ENCODE measurements around the gene CELSR2. TPM values are rescaled to one million over a fixed set of nuclear protein-coding genes. Genes with fewer than 3 reads are reported as not detected.

CELSR2 gene
- total and polyA plus RNA-seq, 4 donors, result 13.4 to 77.3 (median 53.4) TPM

DNA sequence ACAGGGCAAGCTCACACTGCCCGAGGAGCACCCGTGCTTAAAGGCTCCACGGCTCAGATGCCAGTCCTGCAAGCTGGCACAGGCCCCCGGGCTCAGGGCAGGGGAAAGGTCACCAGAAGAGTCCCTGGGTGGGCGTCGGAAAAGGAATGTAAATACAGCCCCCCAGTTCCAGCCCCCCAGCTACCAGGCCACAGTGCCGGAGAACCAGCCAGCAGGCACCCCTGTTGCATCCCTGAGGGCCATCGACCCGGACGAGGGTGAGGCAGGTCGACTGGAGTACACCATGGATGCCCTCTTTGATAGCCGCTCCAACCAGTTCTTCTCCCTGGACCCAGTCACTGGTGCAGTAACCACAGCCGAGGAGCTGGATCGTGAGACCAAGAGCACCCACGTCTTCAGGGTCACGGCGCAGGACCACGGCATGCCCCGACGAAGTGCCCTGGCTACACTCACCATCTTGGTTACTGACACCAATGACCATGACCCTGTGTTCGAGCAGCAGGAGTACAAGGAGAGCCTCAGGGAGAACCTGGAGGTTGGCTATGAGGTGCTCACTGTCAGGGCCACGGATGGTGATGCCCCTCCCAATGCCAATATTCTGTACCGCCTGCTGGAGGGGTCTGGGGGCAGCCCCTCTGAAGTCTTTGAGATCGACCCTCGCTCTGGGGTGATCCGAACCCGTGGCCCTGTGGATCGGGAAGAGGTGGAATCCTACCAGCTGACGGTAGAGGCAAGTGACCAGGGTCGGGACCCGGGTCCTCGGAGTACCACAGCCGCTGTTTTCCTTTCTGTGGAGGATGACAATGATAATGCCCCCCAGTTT lies 1.3 kb downstream of the CELSR2 start:
- 82% methylated on average over 32 of the region's 33 CpGs for WGBS (ENCODE audit: insufficient coverage)
- Histone ChIP-seq H3K27me3 (ENCODE audit: control insufficient read depth, insufficient read depth, low read length) (no peaks in the 10 kb centered on the region), H3K27ac (ENCODE audit: low read depth, low read length) (no peak overlapping the region), H3K36me3 (ENCODE audit: control insufficient read depth, insufficient read depth, low read length) (peaks cover 50% of the 10 kb centered on the region), H3K4me3 (ENCODE audit: low read depth, low read length) (peak overlapping the region; percentile 35), H3K9me3 (ENCODE audit: control insufficient read depth, insufficient read depth, low read length) (no peaks in the 10 kb centered on the region), H3K4me1 (ENCODE audit: control insufficient read depth, insufficient read depth, low read length) (peaks cover 67% of the 10 kb centered on the region)
- DNase-seq (ENCODE audit: low read depth in 4 of 6, low spot score in 6 of 6), result no peak

DNA sequence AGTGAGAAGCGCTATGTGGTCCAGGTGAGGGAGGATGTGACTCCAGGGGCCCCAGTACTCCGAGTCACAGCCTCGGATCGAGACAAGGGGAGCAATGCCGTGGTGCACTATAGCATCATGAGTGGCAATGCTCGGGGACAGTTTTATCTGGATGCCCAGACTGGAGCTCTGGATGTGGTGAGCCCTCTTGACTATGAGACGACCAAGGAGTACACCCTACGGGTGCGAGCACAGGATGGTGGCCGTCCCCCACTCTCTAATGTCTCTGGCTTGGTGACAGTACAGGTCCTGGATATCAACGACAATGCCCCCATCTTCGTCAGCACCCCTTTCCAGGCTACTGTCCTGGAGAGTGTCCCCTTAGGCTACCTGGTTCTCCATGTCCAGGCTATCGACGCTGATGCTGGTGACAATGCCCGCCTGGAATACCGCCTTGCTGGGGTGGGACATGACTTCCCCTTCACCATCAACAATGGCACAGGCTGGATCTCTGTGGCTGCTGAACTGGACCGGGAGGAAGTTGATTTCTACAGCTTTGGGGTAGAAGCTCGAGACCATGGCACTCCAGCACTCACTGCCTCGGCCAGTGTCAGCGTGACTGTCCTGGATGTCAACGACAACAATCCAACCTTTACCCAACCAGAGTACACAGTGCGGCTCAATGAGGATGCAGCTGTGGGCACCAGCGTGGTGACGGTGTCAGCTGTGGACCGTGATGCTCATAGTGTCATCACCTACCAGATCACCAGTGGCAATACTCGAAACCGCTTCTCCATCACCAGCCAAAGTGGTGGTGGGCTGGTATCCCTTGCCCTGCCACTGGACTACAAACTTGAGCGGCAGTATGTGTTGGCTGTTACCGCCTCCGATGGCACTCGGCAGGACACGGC lies 2.2 kb downstream of the CELSR2 start:
- no peak for DNase-seq (ENCODE audit: low read depth in 4 of 6, low spot score in 6 of 6)
- peaks cover 57% of the 10 kb centered on the region for H3K36me3 ChIP-seq (ENCODE audit: control insufficient read depth, insufficient read depth, low read length)
- H3K27me3 ChIP-seq (ENCODE audit: control insufficient read depth, insufficient read depth, low read length), result no peaks in the 10 kb centered on the region
- H3K4me3 ChIP-seq (ENCODE audit: low read depth, low read length), result no peak overlapping the region
- no peak overlapping the region for H3K27ac ChIP-seq (ENCODE audit: low read depth, low read length)
- H3K9me3 ChIP-seq (ENCODE audit: control insufficient read depth, insufficient read depth, low read length), result no peaks in the 10 kb centered on the region
- peaks cover 74% of the 10 kb centered on the region for H3K4me1 ChIP-seq (ENCODE audit: control insufficient read depth, insufficient read depth, low read length)
- WGBS (ENCODE audit: insufficient coverage), result 95% methylated on average over 29 of the region's 32 CpGs

DNA sequence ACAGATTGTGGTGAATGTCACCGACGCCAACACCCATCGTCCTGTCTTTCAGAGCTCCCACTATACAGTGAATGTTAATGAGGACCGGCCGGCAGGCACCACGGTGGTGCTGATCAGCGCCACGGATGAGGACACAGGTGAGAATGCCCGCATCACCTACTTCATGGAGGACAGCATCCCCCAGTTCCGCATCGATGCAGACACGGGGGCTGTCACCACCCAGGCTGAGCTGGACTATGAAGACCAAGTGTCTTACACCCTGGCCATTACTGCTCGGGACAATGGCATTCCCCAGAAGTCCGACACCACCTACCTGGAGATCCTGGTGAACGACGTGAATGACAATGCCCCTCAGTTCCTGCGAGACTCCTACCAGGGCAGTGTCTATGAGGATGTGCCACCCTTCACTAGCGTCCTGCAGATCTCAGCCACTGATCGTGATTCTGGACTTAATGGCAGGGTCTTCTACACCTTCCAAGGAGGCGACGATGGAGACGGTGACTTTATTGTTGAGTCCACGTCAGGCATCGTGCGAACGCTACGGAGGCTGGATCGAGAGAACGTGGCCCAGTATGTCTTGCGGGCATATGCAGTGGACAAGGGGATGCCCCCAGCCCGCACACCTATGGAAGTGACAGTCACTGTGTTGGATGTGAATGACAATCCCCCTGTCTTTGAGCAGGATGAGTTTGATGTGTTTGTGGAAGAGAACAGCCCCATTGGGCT lies 3.0 kb downstream of the CELSR2 start:
- Histone ChIP-seq H3K36me3 (ENCODE audit: control insufficient read depth, insufficient read depth, low read length) (peaks cover 58% of the 10 kb centered on the region), H3K4me1 (ENCODE audit: control insufficient read depth, insufficient read depth, low read length) (peaks cover 80% of the 10 kb centered on the region), H3K4me3 (ENCODE audit: low read depth, low read length) (no peak overlapping the region), H3K27me3 (ENCODE audit: control insufficient read depth, insufficient read depth, low read length) (no peaks in the 10 kb centered on the region), H3K9me3 (ENCODE audit: control insufficient read depth, insufficient read depth, low read length) (no peaks in the 10 kb centered on the region), H3K27ac (ENCODE audit: low read depth, low read length) (no peak overlapping the region)
- 95% methylated on average over 31 of the region's 31 CpGs for WGBS (ENCODE audit: insufficient coverage)
- no peak for DNase-seq (ENCODE audit: low read depth in 4 of 6, low spot score in 6 of 6)

DNA sequence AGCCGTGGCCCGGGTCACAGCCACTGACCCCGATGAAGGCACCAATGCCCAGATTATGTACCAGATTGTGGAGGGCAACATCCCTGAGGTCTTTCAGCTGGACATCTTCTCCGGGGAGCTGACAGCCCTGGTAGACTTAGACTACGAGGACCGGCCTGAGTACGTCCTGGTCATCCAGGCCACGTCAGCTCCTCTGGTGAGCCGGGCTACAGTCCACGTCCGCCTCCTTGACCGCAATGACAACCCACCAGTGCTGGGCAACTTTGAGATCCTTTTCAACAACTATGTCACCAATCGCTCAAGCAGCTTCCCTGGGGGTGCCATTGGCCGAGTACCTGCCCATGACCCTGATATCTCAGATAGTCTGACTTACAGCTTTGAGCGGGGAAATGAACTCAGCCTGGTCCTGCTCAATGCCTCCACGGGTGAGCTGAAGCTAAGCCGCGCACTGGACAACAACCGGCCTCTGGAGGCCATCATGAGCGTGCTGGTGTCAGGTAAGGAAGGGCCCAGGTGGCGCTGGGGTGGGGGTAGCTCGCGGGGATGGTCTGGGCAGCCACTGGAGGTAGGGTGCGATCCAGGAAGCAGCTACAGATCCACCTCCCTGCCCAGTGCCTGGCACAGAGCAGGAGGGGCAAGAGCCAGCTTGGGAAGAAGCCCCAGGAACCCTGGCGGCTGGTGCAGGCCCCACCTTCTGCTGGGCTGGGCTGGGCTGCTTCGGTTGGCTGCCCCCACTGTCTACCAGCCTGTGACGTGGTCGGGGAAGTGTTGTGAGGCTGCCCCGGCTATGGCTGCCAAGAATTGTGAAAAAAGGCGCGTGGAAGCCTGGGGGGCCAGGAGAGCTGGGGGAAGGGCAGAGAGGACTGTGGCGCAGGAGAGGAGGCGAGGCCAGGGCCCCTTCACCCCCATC lies 3.8 kb downstream of the CELSR2 start:
- Histone ChIP-seq H3K27me3 (ENCODE audit: control insufficient read depth, insufficient read depth, low read length) (no peaks in the 10 kb centered on the region), H3K9me3 (ENCODE audit: control insufficient read depth, insufficient read depth, low read length) (no peaks in the 10 kb centered on the region), H3K4me1 (ENCODE audit: control insufficient read depth, insufficient read depth, low read length) (peaks cover 89% of the 10 kb centered on the region), H3K36me3 (ENCODE audit: control insufficient read depth, insufficient read depth, low read length) (peaks cover 64% of the 10 kb centered on the region), H3K27ac (ENCODE audit: low read depth, low read length) (peak overlapping the region; percentile 96), H3K4me3 (ENCODE audit: low read depth, low read length) (peak overlapping the region; percentile 20)
- DNase-seq (ENCODE audit: low read depth in 4 of 6, low spot score in 6 of 6), result peak in 3 of 6 donors; percentile 63 to 94 (median 91)
- WGBS (ENCODE audit: insufficient coverage), result 55% methylated on average over 32 of the region's 33 CpGs

DNA sequence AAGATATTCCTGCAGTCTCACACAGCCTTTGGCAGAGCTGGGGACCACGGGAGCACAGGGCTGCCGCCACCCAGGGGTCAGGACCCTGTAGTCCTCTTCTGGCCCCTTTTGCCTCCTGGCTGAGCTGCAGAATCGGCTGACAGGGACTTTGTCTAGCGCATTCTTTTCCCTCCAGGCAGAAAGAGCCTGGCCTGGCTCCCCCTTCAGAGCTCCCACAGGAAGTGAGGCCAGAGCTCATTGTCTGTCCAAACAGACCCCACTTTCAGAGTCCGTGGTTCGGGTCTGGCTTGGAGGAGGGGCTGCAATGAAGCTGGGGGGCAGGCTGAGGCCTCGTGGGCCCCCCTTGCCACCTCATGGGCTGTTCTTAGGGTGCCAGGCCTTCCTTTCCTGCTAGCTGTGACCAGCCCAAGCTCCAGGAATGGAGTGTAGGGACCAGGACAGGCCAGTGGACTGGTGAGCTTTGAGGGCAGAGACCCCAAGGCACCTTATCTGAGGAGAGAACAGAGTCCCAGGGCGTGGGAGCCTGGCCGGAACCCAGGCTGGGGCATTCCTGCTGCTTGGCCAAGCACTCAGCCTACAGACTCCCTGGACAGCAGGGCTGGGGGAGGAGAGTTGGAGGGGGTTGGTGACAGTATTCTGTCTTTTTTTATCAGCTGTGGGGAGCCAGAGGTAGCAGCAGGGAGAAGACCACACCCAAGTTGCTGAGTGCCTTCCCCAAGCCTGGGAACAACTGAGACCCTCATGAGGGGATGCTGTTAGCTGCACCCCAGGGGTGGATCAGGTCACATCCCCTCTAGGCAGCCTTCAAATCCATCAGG lies 4.7 kb downstream of the CELSR2 start:
- DNase-seq (ENCODE audit: low read depth in 4 of 6, low spot score in 6 of 6), result peak in 2 of 6 donors; percentile 76 to 82
- Histone ChIP-seq H3K36me3 (ENCODE audit: control insufficient read depth, insufficient read depth, low read length) (peaks cover 72% of the 10 kb centered on the region), H3K4me1 (ENCODE audit: control insufficient read depth, insufficient read depth, low read length) (peaks cover 89% of the 10 kb centered on the region), H3K27me3 (ENCODE audit: control insufficient read depth, insufficient read depth, low read length) (no peaks in the 10 kb centered on the region), H3K27ac (ENCODE audit: low read depth, low read length) (peak overlapping the region; percentile 96), H3K9me3 (ENCODE audit: control insufficient read depth, insufficient read depth, low read length) (no peaks in the 10 kb centered on the region), H3K4me3 (ENCODE audit: low read depth, low read length) (peak overlapping the region; percentile 20)
- whole genome bisulfite sequencing (ENCODE audit: insufficient coverage), result 4% methylated on average over 9 of the region's 9 CpGs

DNA sequence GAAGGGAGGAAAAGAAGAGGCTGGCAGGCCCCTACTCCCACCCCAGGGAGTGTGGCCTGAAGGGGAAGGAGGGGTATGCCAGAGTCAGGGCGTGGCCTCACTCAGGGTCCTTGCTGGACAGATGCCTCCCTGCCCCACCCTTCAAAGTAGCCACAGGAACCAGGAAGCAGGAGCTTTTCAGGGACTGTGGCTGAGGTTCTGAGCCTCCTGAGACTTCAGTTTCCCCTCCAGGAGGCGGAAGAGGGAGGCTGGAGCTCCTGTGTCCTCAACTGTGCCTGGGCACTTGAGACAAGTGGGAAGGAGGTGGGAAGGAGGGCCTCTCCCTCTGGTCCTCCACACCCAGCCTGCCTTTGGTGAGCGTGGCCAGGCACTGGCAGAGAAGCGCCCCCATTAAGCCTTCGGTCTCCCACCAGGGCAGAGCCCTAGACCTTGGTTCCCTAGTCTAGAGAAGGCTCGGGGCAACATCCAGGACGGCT lies 5.3 kb downstream of the CELSR2 start:
- no peaks in the 10 kb centered on the region for H3K9me3 ChIP-seq (ENCODE audit: control insufficient read depth, insufficient read depth, low read length)
- peaks cover 92% of the 10 kb centered on the region for H3K4me1 ChIP-seq (ENCODE audit: control insufficient read depth, insufficient read depth, low read length)
- peak in 2 of 6 donors; percentile 37 to 45 for DNase-seq (ENCODE audit: low read depth in 4 of 6, low spot score in 6 of 6)
- peak overlapping the region; percentile 33 for H3K4me3 ChIP-seq (ENCODE audit: low read depth, low read length)
- H3K36me3 ChIP-seq (ENCODE audit: control insufficient read depth, insufficient read depth, low read length), result peaks cover 79% of the 10 kb centered on the region
- H3K27ac ChIP-seq (ENCODE audit: low read depth, low read length), result peak overlapping the region; percentile 96
- H3K27me3 ChIP-seq (ENCODE audit: control insufficient read depth, insufficient read depth, low read length), result no peaks in the 10 kb centered on the region
- WGBS (ENCODE audit: insufficient coverage), result 25% methylated on average over 5 of the region's 7 CpGs

DNA sequence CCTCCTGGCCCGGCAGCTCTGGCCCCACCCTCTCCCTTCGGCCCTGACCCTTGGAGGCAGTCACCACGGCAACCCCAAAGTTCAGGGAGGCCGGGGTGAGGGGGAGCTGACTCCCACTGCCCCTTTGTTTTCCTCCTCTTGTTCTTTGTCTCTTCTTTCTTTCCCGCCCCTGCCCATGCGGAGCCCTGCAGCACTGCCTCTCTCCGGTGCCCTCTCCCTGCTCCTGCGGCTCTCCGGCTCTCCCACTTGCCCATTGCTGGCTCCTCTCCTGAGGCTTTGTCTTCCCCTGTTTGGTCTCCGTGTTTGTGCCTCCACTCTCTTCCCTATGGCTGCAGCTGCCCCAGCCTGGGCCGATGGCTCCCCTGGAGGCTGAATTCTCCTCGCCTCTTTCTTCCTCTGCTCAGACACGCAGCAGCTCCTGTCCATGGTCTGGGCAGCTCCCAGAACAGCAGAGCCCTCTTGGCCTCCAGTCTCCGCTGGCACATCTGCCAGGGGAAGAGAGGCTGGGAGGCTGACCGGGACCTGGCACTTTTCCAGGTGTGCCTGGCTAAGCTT lies 5.8 kb downstream of the CELSR2 start:
- 14% methylated on average over 13 of the region's 15 CpGs for WGBS (ENCODE audit: insufficient coverage)
- H3K4me1 ChIP-seq (ENCODE audit: control insufficient read depth, insufficient read depth, low read length), result peaks cover 94% of the 10 kb centered on the region
- H3K4me3 ChIP-seq (ENCODE audit: low read depth, low read length), result peak overlapping the region; percentile 33
- DNase-seq (ENCODE audit: low read depth in 4 of 6, low spot score in 6 of 6), result peak in 2 of 6 donors; percentile 77
- peaks cover 81% of the 10 kb centered on the region for H3K36me3 ChIP-seq (ENCODE audit: control insufficient read depth, insufficient read depth, low read length)
- peak overlapping the region; percentile 96 for H3K27ac ChIP-seq (ENCODE audit: low read depth, low read length)
- H3K27me3 ChIP-seq (ENCODE audit: control insufficient read depth, insufficient read depth, low read length), result no peaks in the 10 kb centered on the region
- no peaks in the 10 kb centered on the region for H3K9me3 ChIP-seq (ENCODE audit: control insufficient read depth, insufficient read depth, low read length)

DNA sequence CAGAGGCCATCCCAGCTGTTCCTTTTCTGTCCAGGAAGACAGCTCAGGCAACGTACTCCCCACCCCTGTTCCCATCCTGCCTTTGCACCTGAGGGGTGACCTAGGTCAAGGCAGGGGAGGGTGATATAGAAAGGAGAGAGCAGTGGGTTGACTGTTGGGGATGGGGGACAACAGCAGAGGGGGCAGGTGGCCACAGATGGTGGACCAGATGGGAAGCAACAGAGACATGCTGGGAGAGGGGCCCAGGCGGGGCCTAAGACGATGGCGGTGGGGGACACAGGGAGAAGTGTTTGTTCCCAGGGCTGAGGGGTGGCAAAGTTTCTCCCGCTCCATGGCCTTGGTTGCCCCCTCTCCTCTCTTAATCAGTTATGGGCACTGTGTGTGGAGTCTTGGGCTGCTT lies 6.3 kb downstream of the CELSR2 start:
- H3K36me3 ChIP-seq (ENCODE audit: control insufficient read depth, insufficient read depth, low read length), result peaks cover 82% of the 10 kb centered on the region
- H3K27me3 ChIP-seq (ENCODE audit: control insufficient read depth, insufficient read depth, low read length), result no peaks in the 10 kb centered on the region
- no CpG with 5 or more reads among the region's 5 CpGs for WGBS (ENCODE audit: insufficient coverage)

More for the DNA sequence above, 6.3 kb downstream of the CELSR2 start:
- H3K4me3 ChIP-seq (ENCODE audit: low read depth, low read length), result peak overlapping the region; percentile 33
- peak overlapping the region; percentile 96 for H3K27ac ChIP-seq (ENCODE audit: low read depth, low read length)
- no peaks in the 10 kb centered on the region for H3K9me3 ChIP-seq (ENCODE audit: control insufficient read depth, insufficient read depth, low read length)
- H3K4me1 ChIP-seq (ENCODE audit: control insufficient read depth, insufficient read depth, low read length), result peaks cover 94% of the 10 kb centered on the region
- DNase-seq (ENCODE audit: low read depth in 4 of 6, low spot score in 6 of 6), result peak in 1 of 6 donors; percentile 84

All from spinal cord (tissue), 10 donors.